GM19035 (cell line): ENCODE measurements around the gene ACTL8.
"Not testable (repeated sequence)": the region's sequence is repeated elsewhere in the genome, so short reads cannot be mapped to it uniquely, and the experiment has no call there.

ENCODE experiments used
- ATAC-seq: cut with Tn5 transposase; IDR thresholded peaks from one replicate; pipeline ENCODE4 v1.9.1; 2021; ENCODE audit not compliant: unreplicated experiment

Gene ACTL8

GRCh38 chr1:17735348-17735747 is 19.8 kb upstream of the ACTL8 start:
- no peak for ATAC-seq

- ATAC-seq = no peak
Observed at GRCh38 chr1:17735793-17736192, 19.3 kb upstream of the ACTL8 start.

GRCh38 chr1:17736625-17737024 is 18.5 kb upstream of the ACTL8 start:
- no peak for ATAC-seq

GRCh38 chr1:17739050-17739449 is 16.1 kb upstream of the ACTL8 start:
- no peak for ATAC-seq

GRCh38 chr1:17741052-17741451 is 14.1 kb upstream of the ACTL8 start:
- no peak for ATAC-seq

- no peak for ATAC-seq
Observed at GRCh38 chr1:17742583-17742982, 12.6 kb upstream of the ACTL8 start.

- no peak for ATAC-seq
Observed at GRCh38 chr1:17743008-17743647, 12.0 kb upstream of the ACTL8 start.

- no peak for ATAC-seq
Observed at GRCh38 chr1:17743925-17744324, 11.2 kb upstream of the ACTL8 start.

GRCh38 chr1:17744666-17745478 is 10.3 kb upstream of the ACTL8 start:
- no peak for ATAC-seq

GRCh38 chr1:17745479-17745955 is 9.6 kb upstream of the ACTL8 start:
- ATAC-seq = no peak

GRCh38 chr1:17746281-17746680 is 8.9 kb upstream of the ACTL8 start:
- not testable (repeated sequence) for ATAC-seq

GRCh38 chr1:17746920-17747319 is 8.2 kb upstream of the ACTL8 start:
- no peak for ATAC-seq

GRCh38 chr1:17750333-17750732 is 4.8 kb upstream of the ACTL8 start:
- no peak for ATAC-seq

- ATAC-seq = no peak
Observed at GRCh38 chr1:17752356-17752755, 2.8 kb upstream of the ACTL8 start.

GRCh38 chr1:17757426-17757825 is 2.3 kb downstream of the ACTL8 start:
- no peak for ATAC-seq

- ATAC-seq = no peak
Observed at GRCh38 chr1:17759114-17759513, 4.0 kb downstream of the ACTL8 start.

GRCh38 chr1:17762313-17762712 is 7.2 kb downstream of the ACTL8 start:
- ATAC-seq = no peak

GRCh38 chr1:17763417-17763816 is 8.3 kb downstream of the ACTL8 start:
- ATAC-seq = no peak

GRCh38 chr1:17763995-17764394 is 8.9 kb downstream of the ACTL8 start:
- no peak for ATAC-seq

GRCh38 chr1:17764591-17764990 is 9.5 kb downstream of the ACTL8 start:
- no peak for ATAC-seq

GRCh38 chr1:17765444-17766411 is 10.6 kb downstream of the ACTL8 start:
- ATAC-seq = no peak
